ENCODE measurements around the gene KL.

Gene KL

GRCh38 chr13:33090755-33091414 lies 74.7 kb downstream of the KL start:
- POLR2A ChIA-PET = no interaction called here
- no peaks in the 10 kb centered on the region for H3K4me1 ChIP-seq (ENCODE audit: control insufficient read depth, insufficient read depth, low read length)
- no peak overlapping the region for H3K4me3 ChIP-seq (ENCODE audit: low read depth, low read length)
- TF ChIP-seq REST (tag by site-specific recombination; IDR thresholded peaks at IDR 0.05) (no peak), SALL2 (tag by site-specific recombination; IDR thresholded peaks at IDR 0.05; ENCODE audit: borderline replicate concordance) (no peak), ZNF645 (tag by site-specific recombination; IDR thresholded peaks at IDR 0.05) (no peak), ZNF157 (tag by site-specific recombination; IDR thresholded peaks at IDR 0.05) (no peak)
- H3K27ac ChIP-seq (ENCODE audit: extremely low read depth, low read depth, low read length) = no peak overlapping the region
- H3K9me3 ChIP-seq (ENCODE audit: control insufficient read depth, insufficient read depth, low read depth, low read length) = no peaks in the 10 kb centered on the region
- CTCF ChIA-PET = no interaction called here
- H3K36me3 ChIP-seq (ENCODE audit: control insufficient read depth in 2 of 2, insufficient read depth in 1 of 2, low read length in 2 of 2) = no peaks in the 10 kb centered on the region

GRCh38 chr13:33091415-33091774 lies 75.2 kb downstream of the KL start:
- Histone ChIP-seq H3K4me1 (ENCODE audit: control insufficient read depth, insufficient read depth, low read length) (no peaks in the 10 kb centered on the region), H3K36me3 (ENCODE audit: control insufficient read depth in 2 of 2, insufficient read depth in 1 of 2, low read length in 2 of 2) (no peaks in the 10 kb centered on the region), H3K4me3 (ENCODE audit: low read depth, low read length) (no peak overlapping the region), H3K9me3 (ENCODE audit: control insufficient read depth, insufficient read depth, low read depth, low read length) (no peaks in the 10 kb centered on the region), H3K27ac (ENCODE audit: extremely low read depth, low read depth, low read length) (no peak overlapping the region)
- POLR2A ChIA-PET = no interaction called here
- no peak for TF ChIP-seq ZBTB44 (tag by site-specific recombination; IDR thresholded peaks at IDR 0.05)
- TF ChIP-seq ZFP69B (tag by site-specific recombination; IDR thresholded peaks at IDR 0.05) = no peak
- TF ChIP-seq ZNF670 (tag by site-specific recombination; IDR thresholded peaks at IDR 0.05; ENCODE audit: low read depth) = no peak
- TF ChIP-seq ZNF501 (tag by site-specific recombination; IDR thresholded peaks at IDR 0.05) = no peak
- no peak for TF ChIP-seq ZNF658 (tag by site-specific recombination; IDR thresholded peaks at IDR 0.05)
- TF ChIP-seq AEBP2 (tag by site-specific recombination; IDR thresholded peaks at IDR 0.05; ENCODE audit: borderline replicate concordance) = no peak
- TF ChIP-seq RBAK (tag by site-specific recombination; IDR thresholded peaks at IDR 0.05) = no peak
- no peak for TF ChIP-seq ZNF621 (tag by site-specific recombination; IDR thresholded peaks at IDR 0.05)
- no peak for TF ChIP-seq HOXD13 (CRISPR knock-in tag; IDR thresholded peaks at IDR 0.05; ENCODE audit: borderline replicate concordance)
- TF ChIP-seq ELK4 (IDR thresholded peaks at IDR 0.05; ENCODE audit: borderline replicate concordance, low read depth, low read length) = no peak
- no peak for TF ChIP-seq ZNF76 (tag by site-specific recombination; IDR thresholded peaks at IDR 0.05; ENCODE audit: borderline replicate concordance, low read depth)
- TF ChIP-seq ZNF544 (tag by site-specific recombination; IDR thresholded peaks at IDR 0.05) = no peak
- no peak for TF ChIP-seq ZBTB48 (tag by site-specific recombination; IDR thresholded peaks at IDR 0.05)
- no peak for TF ChIP-seq ZNF623 (tag by site-specific recombination; IDR thresholded peaks at IDR 0.05)
- TF ChIP-seq ZFP3 (tag by site-specific recombination; IDR thresholded peaks at IDR 0.05; ENCODE audit: low read depth) = no peak
- TF ChIP-seq PRDM2 (tag by site-specific recombination; IDR thresholded peaks at IDR 0.05; ENCODE audit: borderline replicate concordance) = no peak
- CTCF ChIA-PET = no interaction called here

Data from HEK293 (cell line).